Measurements from ENCODE around the gene CABYR. TPM values are rescaled to one million over a fixed set of nuclear protein-coding genes. Genes with fewer than 3 reads are reported as not detected.

Gene CABYR
- total and polyA plus RNA-seq, 2 experiments from 2014 or later: 1.7 to 2.6 TPM

DNA sequence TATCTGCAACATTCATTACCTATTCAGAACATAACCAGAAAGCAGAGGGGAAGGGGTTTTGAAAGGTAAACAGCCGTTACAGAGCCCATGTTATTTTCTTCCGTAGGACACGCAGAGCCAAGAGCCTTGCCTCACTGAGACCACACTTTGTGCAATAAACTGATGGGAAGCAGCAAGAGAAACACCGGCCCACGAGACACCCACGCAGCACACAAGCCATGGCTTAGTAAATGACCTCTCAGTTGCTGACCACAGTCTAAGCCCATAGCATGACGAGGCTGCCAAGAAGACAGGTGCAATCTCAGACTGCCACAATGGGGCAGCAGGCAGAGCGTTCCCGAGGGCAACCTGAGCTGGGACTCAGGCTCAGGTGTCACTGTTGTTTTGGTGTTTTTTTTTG is 59.6 kb downstream of the CABYR start:
- Histone ChIP-seq H3K27ac (no peak overlapping the region), H3K27me3 (no peaks in the 10 kb centered on the region), H3K4me1 (ENCODE audit: low read depth) (no peaks in the 10 kb centered on the region), H3K36me3 (no peaks in the 10 kb centered on the region), H3K9me3 (ENCODE audit: low read depth) (no peaks in the 10 kb centered on the region), H3K4me3 (no peak overlapping the region)
- no peak for DNase-seq (ENCODE audit: low read depth in 1 of 2, low spot score in 1 of 2)
- TF ChIP-seq, protein P1, sequence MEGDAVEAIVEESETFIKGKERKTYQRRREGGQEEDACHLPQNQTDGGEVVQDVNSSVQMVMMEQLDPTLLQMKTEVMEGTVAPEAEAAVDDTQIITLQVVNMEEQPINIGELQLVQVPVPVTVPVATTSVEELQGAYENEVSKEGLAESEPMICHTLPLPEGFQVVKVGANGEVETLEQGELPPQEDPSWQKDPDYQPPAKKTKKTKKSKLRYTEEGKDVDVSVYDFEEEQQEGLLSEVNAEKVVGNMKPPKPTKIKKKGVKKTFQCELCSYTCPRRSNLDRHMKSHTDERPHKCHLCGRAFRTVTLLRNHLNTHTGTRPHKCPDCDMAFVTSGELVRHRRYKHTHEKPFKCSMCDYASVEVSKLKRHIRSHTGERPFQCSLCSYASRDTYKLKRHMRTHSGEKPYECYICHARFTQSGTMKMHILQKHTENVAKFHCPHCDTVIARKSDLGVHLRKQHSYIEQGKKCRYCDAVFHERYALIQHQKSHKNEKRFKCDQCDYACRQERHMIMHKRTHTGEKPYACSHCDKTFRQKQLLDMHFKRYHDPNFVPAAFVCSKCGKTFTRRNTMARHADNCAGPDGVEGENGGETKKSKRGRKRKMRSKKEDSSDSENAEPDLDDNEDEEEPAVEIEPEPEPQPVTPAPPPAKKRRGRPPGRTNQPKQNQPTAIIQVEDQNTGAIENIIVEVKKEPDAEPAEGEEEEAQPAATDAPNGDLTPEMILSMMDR (IDR thresholded peaks at IDR 0.05; ENCODE audit: low read depth, low read length): no peak

DNA sequence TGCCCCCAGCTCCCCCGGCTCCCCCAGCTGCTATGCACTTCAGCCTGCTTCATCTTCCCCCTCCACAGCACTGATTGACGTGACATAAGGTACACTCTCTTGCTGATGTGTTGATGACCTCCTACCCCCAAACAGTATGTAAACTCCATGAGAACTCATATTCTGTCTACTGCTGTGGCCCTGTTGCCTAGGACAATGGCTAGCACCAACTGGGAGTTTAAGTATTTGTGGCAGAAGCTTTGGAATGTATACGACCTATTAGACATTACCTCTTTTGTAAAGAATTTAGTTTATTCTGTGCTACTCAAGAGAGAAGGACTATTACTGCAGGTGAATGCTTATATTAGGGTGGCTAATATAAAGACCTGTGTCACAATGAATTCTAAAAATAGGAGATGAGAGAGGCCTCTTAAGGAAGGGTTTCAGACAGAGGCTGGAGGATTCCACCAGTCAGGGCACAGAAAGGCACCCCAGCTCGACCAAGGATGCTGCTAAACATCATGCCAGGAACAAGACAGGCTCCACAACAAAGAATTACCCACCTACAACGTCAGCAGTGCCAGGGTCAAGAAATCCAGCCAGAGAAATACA is 60.6 kb downstream of the CABYR start:
- H3K9me3 ChIP-seq (ENCODE audit: low read depth): no peaks in the 10 kb centered on the region
- no peaks in the 10 kb centered on the region for H3K36me3 ChIP-seq
- no peak overlapping the region for H3K4me3 ChIP-seq
- H3K4me1 ChIP-seq (ENCODE audit: low read depth): no peaks in the 10 kb centered on the region
- no peak for DNase-seq (ENCODE audit: low read depth in 1 of 2, low spot score in 1 of 2)
- no peak overlapping the region for H3K27ac ChIP-seq
- H3K27me3 ChIP-seq: no peaks in the 10 kb centered on the region
- TF ChIP-seq, protein P1 (IDR thresholded peaks at IDR 0.05; ENCODE audit: low read depth, low read length): no peak

DNA sequence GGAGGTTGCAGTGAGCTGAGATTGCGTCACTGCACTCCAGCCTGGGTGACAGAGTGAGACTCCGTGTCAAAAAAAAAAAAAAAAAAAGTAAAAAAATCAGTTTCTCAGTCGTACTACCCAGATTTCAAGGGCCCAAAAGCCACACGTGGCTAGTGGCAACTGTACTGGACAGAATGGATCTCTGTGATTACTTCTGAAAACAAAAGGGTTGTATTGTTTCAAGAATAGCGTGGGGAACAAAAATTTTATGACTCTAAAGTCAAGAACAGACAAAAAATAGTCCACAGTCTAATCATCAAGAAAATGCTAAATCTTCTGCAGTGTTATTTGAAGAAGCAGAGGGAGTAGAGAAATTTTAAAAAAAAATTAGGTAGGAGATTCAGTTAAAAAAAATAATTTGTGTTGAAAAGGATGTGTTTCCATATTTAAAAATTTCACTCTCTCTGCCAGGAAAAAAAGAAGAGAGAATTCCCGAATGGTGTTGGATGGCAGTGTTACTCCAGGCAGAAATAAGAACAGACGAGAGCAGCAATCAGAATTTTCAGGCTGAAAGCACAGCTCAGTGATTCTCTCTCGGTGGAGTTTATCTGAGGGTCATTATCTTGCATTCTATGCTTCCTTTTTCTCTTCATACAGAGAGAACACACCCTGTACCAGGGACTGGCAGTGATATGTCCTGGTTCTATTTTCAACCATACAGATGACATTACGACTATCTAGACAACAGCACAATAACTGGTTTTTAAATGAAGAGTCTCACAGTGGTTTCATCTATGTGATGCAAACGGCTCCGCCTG is 61.8 kb downstream of the CABYR start:
- DNase-seq (ENCODE audit: low read depth in 1 of 2, low spot score in 1 of 2): no peak
- Histone ChIP-seq H3K9me3 (ENCODE audit: low read depth) (no peaks in the 10 kb centered on the region), H3K4me1 (ENCODE audit: low read depth) (no peaks in the 10 kb centered on the region), H3K27ac (no peak overlapping the region), H3K27me3 (no peaks in the 10 kb centered on the region), H3K4me3 (no peak overlapping the region), H3K36me3 (no peaks in the 10 kb centered on the region)
- TF ChIP-seq, protein P1 (IDR thresholded peaks at IDR 0.05; ENCODE audit: low read depth, low read length): no peak

DNA sequence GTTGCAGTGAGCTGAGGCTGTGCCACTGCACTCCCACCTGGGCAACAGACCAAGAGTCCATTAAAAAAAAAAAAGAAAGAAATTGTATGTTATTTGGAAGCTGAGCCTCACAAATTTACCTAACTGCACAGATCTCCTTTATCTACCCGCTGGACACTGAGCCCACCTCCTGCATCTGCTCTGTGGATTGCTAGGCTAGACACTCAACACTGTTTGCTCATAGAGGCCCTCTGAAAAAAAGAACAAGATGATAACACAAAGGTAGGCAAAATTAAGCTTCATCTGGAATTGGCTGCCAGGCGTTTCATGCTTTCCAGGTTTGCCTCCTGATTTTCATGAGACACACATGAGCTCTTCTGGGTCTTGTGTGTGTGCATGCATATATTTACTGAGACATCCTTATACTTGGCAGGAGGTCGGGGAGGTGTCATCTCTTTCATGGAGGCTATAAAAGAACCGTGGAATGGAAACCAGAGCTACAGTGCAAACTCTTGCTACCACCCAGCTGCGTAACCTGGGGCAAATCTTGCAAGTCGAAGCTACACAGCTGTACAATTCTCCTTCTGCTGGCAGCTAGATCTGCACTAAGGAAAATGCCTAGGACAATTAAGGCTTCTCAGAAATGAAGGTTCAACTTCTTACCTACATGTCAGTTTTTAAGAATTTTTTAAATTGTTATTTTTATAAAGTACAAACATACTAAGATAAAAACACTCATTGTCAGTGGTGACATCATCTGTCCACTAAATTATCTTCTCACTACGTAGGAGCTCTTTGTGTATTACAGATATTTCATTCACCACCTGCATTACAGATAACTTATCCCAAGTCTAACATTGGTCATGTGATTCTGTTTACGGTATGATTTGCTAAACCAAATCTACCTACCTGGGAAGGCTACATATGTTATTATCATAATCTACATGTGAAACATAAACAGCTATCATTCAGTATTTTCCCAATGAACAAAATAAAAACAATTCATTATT is 63.1 kb downstream of the CABYR start:
- Histone ChIP-seq H3K27me3 (no peaks in the 10 kb centered on the region), H3K36me3 (no peaks in the 10 kb centered on the region), H3K4me3 (no peak overlapping the region), H3K9me3 (ENCODE audit: low read depth) (no peaks in the 10 kb centered on the region), H3K27ac (no peak overlapping the region), H3K4me1 (ENCODE audit: low read depth) (no peaks in the 10 kb centered on the region)
- no peak for DNase-seq (ENCODE audit: low read depth in 1 of 2, low spot score in 1 of 2)
- TF ChIP-seq, protein P1 (IDR thresholded peaks at IDR 0.05; ENCODE audit: low read depth, low read length): no peak

DNA sequence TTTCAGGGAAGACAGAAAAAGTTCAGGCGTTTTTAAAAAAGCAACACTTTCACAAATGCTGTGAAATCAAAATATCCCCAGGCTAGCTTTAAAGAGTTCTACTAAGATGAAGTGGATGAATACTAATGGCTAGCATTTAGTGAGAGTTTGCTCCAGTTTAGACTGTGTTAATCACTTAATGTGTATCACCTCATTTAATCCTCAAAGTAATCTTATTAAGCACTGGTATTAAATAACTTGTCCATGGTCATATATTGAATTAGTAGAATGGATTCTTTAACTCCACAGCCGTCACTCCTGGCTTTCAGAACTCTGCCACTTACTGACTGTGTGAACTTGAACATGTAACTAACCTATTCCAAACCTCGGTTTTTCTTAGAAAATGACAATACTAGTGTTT is 66.0 kb downstream of the CABYR start:
- H3K9me3 ChIP-seq (ENCODE audit: low read depth): no peaks in the 10 kb centered on the region
- no peaks in the 10 kb centered on the region for H3K36me3 ChIP-seq
- no peak overlapping the region for H3K27ac ChIP-seq
- H3K4me3 ChIP-seq: no peak overlapping the region
- no peaks in the 10 kb centered on the region for H3K27me3 ChIP-seq
- DNase-seq (ENCODE audit: low read depth in 1 of 2, low spot score in 1 of 2): no peak
- H3K4me1 ChIP-seq (ENCODE audit: low read depth): no peaks in the 10 kb centered on the region
- TF ChIP-seq, protein P1 (IDR thresholded peaks at IDR 0.05; ENCODE audit: low read depth, low read length): no peak
